ENCODE data around the gene IFNK. TPM values are rescaled to one million over a fixed set of nuclear protein-coding genes. Genes with fewer than 3 reads are reported as not detected.
"Not testable (repeated sequence)": the region's sequence is repeated elsewhere in the genome, so short reads cannot be mapped to it uniquely, and the experiment has no call there.

The IFNK gene
- total and polyA plus RNA-seq, 2 experiments from 2014 or later, result not detected

- no peaks in the 10 kb centered on the region for H3F3A ChIP-seq (replicated peaks; ENCODE audit: low read depth)
- H3K79me2 ChIP-seq (replicated peaks; ENCODE audit: insufficient read depth), result peaks cover 10% of the 10 kb centered on the region
- Mint-ChIP-seq H3K4me3 (0 out of 3 replicates have a peak overlapping the region, but pooled peaks have one; percentile 8), H3K9me3 (peaks cover 8% of the 10 kb centered on the region), H3K27me3 (ENCODE audit: insufficient read depth, low read depth, poor library complexity) (no peaks in the 10 kb centered on the region), H3K36me3 (ENCODE audit: low read depth) (peaks cover 11% of the 10 kb centered on the region), H3K4me1 (peaks cover 64% of the 10 kb centered on the region), H3K27ac (peak overlapping the region; percentile 78)
- peak; percentile 13 for DNase-seq (ENCODE audit: low spot score)
- no peaks in the 10 kb centered on the region for H3K9me2 ChIP-seq (ENCODE audit: insufficient read depth)
- no peak for ATAC-seq
- H3K4me2 ChIP-seq, result peak overlapping the region; percentile 52
- no peaks in the 10 kb centered on the region; the same call in 1 of the 2 replicates for H3K36me3 ChIP-seq (ENCODE audit: insufficient read depth)
- H3K4me1 ChIP-seq (ENCODE audit: insufficient read depth), result peaks cover 46% of the 10 kb centered on the region
- no peak overlapping the region for H3K4me3 ChIP-seq
- H3K27me3 ChIP-seq (ENCODE audit: insufficient read depth), result no peaks in the 10 kb centered on the region
- no peak overlapping the region for H3K27ac ChIP-seq (ENCODE audit: low read depth)
- no peak overlapping the region for H2AFZ ChIP-seq
- TF ChIP-seq NANOG (IDR thresholded peaks at IDR 0.05; ENCODE audit: borderline replicate concordance) (no peak), STAT1 (IDR thresholded peaks at IDR 0.05; ENCODE audit: unreplicated experiment) (no peak), ZNF114 (CRISPR knock-in tag; IDR thresholded peaks at IDR 0.05) (no peak), EZH2 (IDR thresholded peaks at IDR 0.05; ENCODE audit: low read depth, unreplicated experiment) (no peak), POLR2AphosphoS5 (IDR thresholded peaks at IDR 0.05; ENCODE audit: low read depth) (no peak), CREB1 (CRISPR knock-in tag; IDR thresholded peaks at IDR 0.05; ENCODE audit: low read depth) (no peak), ZNF331 (CRISPR knock-in tag; IDR thresholded peaks at IDR 0.05; ENCODE audit: low read depth) (no peak), EZH2phosphoT487 (IDR thresholded peaks at IDR 0.05; ENCODE audit: unreplicated experiment) (no peak), ETS1 (IDR thresholded peaks at IDR 0.05) (no peak)
- no peaks in the 10 kb centered on the region for H4K20me1 ChIP-seq (replicated peaks; ENCODE audit: insufficient read depth)
Measured at GRCh38 chr9:27499451-27499850, 24.6 kb upstream of the IFNK start.

DNA sequence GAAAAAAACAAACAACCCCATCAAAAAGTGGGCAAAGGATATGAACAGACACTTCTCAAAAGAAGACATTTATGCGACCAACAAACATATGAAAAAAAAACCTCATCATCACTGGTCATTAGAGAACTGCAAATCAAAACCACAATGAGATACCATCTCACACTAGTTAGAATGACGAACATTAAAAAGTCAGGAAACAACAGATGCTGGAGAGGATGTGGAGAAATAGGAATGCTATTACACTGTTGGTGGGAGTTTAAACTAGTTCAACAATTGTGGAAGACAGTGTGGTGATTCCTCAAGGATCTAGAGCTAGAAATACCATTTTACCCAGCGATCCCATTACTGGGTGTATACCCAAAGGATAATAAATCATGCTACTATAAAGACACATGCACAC is 23.2 kb upstream of the IFNK start:
- peaks cover 40% of the 10 kb centered on the region for H3K4me1 ChIP-seq (ENCODE audit: insufficient read depth)

DNA sequence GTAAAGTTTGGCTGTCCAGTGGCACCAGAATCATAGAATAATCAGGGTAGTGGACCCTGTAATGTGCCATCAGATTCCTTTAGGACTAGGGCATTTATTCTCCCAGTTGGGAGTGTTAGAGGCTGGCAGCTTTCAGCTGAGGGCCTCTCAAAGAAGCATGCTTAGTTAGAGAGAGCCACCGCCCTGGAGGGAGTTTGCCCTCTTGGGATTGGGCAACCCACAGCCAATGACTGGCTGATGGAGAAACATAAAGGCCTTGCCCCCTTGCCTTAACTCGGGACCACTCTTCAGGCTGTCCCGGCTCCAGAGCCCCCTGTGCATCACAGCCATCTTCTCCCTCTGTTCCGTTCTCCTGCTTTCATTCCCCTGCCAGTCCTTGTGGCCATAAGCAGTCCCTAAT is 20.5 kb upstream of the IFNK start:
- H3K27ac Mint-ChIP-seq, result peak overlapping the region; percentile 46
- no peak overlapping the region for H3K4me3 Mint-ChIP-seq
- no peaks in the 10 kb centered on the region for H3F3A ChIP-seq (replicated peaks; ENCODE audit: low read depth)
- no peaks in the 10 kb centered on the region for H3K27me3 Mint-ChIP-seq (ENCODE audit: insufficient read depth, low read depth, poor library complexity)
- no peak for DNase-seq (ENCODE audit: low spot score)
- H3K27ac ChIP-seq (ENCODE audit: low read depth), result no peak overlapping the region
- no peak overlapping the region for H3K4me2 ChIP-seq
- no peak overlapping the region for H2AFZ ChIP-seq
- no peak overlapping the region for H3K4me3 ChIP-seq
- H3K9me3 Mint-ChIP-seq, result peaks cover 7% of the 10 kb centered on the region; the same call in 1 of the 3 replicates
- TF ChIP-seq CREB1 (CRISPR knock-in tag; IDR thresholded peaks at IDR 0.05; ENCODE audit: low read depth), result no peak
- peaks cover 16% of the 10 kb centered on the region for H3K4me1 ChIP-seq (ENCODE audit: insufficient read depth)
- H4K20me1 ChIP-seq (replicated peaks; ENCODE audit: insufficient read depth), result no peaks in the 10 kb centered on the region
- H3K36me3 ChIP-seq (ENCODE audit: insufficient read depth), result no peaks in the 10 kb centered on the region; the same call in 1 of the 2 replicates
- H3K27me3 ChIP-seq (ENCODE audit: insufficient read depth), result no peaks in the 10 kb centered on the region
- peaks cover 29% of the 10 kb centered on the region for H3K36me3 Mint-ChIP-seq (ENCODE audit: low read depth)
- H3K79me2 ChIP-seq (replicated peaks; ENCODE audit: insufficient read depth), result peaks cover 15% of the 10 kb centered on the region
- H3K4me1 Mint-ChIP-seq, result peaks cover 38% of the 10 kb centered on the region
- no peaks in the 10 kb centered on the region for H3K9me2 ChIP-seq (ENCODE audit: insufficient read depth)
- ATAC-seq, result peak; percentile 35; the same call in 2 of the 3 replicates

More for the DNA sequence above, 23.2 kb upstream of the IFNK start:
- H3K27ac ChIP-seq (ENCODE audit: low read depth); H3K4me3 ChIP-seq; DNase-seq (ENCODE audit: low spot score); H3K4me2 ChIP-seq; H3K4me3 Mint-ChIP-seq; H3K9me3 Mint-ChIP-seq; H3K9me2 ChIP-seq (ENCODE audit: insufficient read depth); H3K36me3 ChIP-seq (ENCODE audit: insufficient read depth); H2AFZ ChIP-seq; H3F3A ChIP-seq (replicated peaks; ENCODE audit: low read depth); H3K27ac Mint-ChIP-seq; H3K27me3 ChIP-seq (ENCODE audit: insufficient read depth); H4K20me1 ChIP-seq (replicated peaks; ENCODE audit: insufficient read depth); H3K27me3 Mint-ChIP-seq (ENCODE audit: insufficient read depth, low read depth, poor library complexity); ATAC-seq: not testable (repeated sequence)
- H3K79me2 ChIP-seq (replicated peaks; ENCODE audit: insufficient read depth), result peaks cover 15% of the 10 kb centered on the region
- peaks cover 18% of the 10 kb centered on the region for H3K36me3 Mint-ChIP-seq (ENCODE audit: low read depth)
- peaks cover 59% of the 10 kb centered on the region for H3K4me1 Mint-ChIP-seq
